CD4-positive, alpha-beta T cell treated with Interleukin-17A for 4 hours (primary cell): Measurements from ENCODE around the gene AFF1.

Source experiments
- DNase-seq: peaks from one replicate; pipeline ENCODE4 v3.0.0-alpha.2; 2020; ENCODE audit warnings: mixed read lengths

AFF1 gene

DNA sequence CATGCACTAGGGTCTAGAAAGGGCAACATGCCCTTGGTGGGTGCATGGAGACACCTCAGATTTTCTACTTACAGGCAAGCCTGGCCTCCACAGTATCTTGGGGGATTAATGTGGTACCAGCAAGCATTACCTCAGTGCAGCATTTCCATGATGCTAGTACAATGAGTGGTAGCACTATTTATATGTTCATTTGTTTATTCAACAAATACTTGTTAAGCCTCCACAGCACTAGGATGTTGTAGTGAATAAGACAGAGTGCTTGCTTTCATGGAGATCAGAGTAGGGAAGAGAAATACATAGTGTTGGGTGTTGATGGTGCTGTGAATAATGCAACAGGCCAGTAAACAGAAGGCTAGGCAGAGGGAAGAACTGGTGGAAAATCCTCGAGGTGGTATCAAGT lies 152.2 kb downstream of the AFF1 start:
- no peak for DNase-seq

DNA sequence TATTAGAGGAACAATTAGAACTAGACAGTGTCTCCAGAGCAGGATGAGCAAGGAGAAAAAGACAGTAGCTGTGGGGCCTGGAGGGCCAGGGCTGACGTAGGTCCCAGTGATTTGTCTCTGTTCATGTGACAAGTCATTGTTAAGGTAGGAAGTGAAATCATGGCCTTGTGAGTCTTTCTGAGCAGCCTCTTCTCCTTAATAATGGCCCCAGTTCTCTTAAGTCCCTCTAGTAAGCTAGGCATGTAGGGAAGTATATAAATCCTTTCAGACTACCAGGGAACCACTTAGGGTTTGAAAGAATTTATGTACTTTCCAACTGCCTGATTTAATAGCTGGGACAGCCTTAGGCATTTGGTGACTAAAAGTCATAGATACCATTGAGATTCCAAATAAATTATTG lies 152.6 kb downstream of the AFF1 start:
- no peak for DNase-seq

DNA sequence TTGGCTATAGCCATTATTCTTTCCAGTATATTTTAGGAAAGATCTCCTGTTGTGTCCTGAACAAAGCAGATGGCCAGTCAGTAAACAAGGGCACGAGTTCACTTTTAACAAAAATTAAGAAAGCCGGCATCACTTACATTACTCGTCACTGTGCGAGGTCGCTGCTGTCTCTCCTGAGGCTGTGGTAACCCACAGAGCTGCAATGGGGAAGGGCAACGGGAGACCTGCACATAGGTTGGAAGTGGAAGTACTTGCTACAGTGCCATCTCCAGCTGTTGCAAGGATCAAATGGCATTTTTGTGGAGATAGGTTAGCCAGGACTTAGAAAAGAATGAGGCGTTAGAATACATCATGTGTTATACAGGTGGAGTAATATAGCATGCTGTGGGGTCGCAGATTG lies 153.4 kb downstream of the AFF1 start:
- DNase-seq, result no peak

DNA sequence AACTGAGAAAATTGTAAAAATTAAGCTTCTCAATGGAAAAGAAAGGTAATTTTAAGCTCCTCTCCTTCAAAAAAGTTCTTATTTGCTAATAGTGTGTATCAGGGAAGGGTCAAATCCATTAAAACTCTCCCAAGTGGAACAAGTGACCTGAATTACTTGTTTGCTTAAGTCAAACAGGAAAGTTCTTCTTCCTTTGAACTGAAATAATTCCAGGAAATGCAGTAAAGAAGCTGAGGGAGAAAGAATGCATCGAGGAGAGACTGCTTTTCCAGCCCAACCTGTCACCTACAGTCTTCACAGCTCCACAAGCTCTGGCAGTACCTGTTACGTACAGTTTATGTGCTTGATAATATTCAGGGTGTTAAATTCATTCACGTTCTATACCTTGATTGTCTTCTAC lies 154.6 kb downstream of the AFF1 start:
- no peak for DNase-seq

GRCh38 chr4:87090305-87090704 lies 155.5 kb downstream of the AFF1 start:
- no peak for DNase-seq

GRCh38 chr4:87092389-87093141 lies 157.8 kb downstream of the AFF1 start:
- no peak for DNase-seq

- DNase-seq, result peak; percentile 58
These were observed 158.8 kb downstream of the AFF1 start for GRCh38 chr4:87093443-87094123.

- DNase-seq, result no peak
These were observed 162.3 kb downstream of the AFF1 start for GRCh38 chr4:87097075-87097474.

DNA sequence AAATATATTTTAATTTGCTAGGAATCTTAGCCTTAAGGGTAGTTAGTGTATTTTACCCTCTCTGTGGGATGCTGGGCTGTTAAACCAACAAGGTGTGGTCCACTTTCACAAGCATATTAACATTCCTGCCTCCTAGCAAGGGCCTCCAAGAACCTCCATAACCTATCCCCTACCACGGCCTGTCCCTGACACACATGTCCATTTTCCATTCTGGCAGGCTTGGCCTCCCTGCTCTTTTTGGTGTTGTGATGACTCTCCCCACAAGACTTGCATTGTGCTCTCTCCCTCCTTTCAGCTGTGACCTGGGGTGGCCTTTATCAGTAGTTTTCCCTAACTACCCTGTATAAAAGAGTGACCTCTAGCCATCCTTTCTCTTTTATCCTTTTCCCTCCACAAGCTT lies 165.4 kb downstream of the AFF1 start:
- DNase-seq, result no peak

GRCh38 chr4:87101543-87102199 lies 166.9 kb downstream of the AFF1 start:
- DNase-seq, result peak; percentile 15

DNA sequence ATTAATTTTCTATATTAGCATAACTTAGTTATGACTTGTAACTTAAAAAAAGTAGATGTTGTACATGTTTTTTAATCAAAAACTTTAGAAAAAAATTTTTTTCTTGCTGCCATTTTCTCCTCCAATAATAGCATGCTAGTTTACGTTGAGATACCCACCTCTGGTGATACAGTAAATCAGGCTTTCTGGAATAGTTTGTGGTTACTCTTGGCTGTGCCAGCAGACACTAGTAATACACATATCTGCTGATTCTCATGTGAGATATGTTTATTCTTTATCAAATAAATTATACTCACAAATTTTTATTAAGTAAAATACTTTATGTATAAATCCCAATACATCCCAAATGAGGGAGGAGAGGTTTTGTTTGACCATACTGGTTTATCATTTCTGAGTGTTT lies 168.3 kb downstream of the AFF1 start:
- no peak for DNase-seq

DNA sequence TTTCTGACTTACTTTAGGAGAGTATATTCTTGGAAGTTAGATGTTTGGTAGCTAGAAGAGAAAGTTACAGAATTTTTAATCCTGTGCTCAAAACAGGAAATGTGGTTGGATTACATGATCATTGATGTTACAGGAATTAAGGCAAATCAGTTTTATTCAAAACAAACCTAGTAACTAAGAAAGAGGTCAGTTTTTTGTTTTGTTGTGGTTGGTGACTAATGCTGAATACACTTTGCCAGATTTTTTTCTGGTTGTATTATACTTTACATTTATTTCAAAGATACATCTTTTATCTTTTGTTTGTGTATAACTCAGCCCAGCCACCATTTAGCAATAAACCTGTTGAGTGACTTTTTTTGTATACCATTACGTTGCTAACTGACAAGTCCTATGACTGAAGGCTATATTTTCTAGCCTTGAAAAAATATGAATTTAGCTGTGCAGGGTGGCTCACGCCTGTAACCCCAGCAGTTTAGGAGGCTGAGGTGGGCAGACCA lies 168.9 kb downstream of the AFF1 start:
- DNase-seq, result peak; percentile 21

DNA sequence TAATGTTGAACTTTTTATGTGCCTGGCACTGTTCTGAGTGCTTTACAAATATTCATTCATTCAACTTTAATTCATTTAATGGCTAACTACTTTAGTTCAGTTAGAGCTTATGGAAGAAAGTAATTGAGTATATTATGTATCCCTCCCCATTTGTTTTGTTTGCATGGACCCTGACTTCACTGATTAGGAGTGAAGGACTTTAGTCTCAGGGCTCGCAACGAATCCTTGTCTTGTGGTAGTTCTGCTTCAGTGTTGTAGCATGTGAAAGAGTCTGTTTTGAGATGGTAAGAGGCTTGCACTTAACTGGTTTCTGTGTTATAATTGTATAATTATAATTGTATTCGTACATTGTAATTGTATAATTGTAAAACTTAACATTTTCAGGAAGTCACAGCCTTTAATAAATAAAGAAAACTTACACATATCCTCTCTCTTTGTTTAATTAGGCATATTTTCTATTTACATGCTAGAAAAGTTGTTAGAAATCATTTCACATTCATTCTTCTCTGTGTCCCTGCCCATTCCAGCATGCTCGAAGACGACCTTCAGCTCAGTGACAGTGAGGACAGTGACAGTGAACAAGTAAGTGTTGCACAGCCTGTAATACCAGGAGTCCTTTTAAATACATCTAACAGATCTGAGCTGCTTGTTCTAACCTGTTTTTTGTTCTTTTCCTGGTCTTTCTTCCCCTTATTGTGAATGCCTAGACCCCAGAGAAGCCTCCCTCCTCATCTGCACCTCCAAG lies 170.5 kb downstream of the AFF1 start:
- DNase-seq, result no peak

DNA sequence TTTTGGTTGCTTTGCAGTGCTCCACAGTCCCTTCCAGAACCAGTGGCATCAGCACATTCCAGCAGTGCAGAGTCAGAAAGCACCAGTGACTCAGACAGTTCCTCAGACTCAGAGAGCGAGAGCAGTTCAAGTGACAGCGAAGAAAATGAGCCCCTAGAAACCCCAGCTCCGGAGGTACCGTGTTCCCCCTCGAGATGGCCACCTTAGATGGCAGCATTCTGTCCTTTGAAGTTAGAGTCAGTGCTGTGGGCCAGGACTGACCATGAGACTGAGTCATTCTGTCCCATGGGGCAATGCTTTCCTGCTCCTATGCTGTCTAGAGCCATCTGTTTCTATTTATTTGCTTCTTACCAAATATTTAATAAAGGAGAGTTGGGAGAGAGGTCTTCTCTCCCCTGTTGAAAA lies 173.3 kb downstream of the AFF1 start:
- DNase-seq, result no peak

GRCh38 chr4:87109121-87109520 lies 174.3 kb downstream of the AFF1 start:
- DNase-seq, result no peak

DNA sequence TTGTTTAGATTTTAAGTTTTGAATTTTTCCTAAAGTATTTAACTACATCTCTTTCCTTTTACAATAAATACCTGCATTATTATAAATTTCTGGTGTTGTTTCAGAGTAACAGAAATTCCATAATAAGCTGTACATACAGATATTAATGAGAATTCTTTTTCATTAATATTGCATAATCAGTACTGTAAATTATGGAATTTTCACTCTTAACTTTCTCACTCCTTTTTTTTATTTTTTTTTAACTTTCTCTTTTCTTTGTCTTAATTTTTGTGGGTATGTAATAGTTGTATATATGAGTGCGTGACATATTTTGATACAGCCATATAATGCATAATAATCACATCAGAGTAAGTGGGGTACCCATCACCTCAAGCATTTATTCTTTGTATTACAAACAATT lies 175.1 kb downstream of the AFF1 start:
- DNase-seq, result no peak

GRCh38 chr4:87112063-87112462 lies 177.3 kb downstream of the AFF1 start:
- no peak for DNase-seq

DNA sequence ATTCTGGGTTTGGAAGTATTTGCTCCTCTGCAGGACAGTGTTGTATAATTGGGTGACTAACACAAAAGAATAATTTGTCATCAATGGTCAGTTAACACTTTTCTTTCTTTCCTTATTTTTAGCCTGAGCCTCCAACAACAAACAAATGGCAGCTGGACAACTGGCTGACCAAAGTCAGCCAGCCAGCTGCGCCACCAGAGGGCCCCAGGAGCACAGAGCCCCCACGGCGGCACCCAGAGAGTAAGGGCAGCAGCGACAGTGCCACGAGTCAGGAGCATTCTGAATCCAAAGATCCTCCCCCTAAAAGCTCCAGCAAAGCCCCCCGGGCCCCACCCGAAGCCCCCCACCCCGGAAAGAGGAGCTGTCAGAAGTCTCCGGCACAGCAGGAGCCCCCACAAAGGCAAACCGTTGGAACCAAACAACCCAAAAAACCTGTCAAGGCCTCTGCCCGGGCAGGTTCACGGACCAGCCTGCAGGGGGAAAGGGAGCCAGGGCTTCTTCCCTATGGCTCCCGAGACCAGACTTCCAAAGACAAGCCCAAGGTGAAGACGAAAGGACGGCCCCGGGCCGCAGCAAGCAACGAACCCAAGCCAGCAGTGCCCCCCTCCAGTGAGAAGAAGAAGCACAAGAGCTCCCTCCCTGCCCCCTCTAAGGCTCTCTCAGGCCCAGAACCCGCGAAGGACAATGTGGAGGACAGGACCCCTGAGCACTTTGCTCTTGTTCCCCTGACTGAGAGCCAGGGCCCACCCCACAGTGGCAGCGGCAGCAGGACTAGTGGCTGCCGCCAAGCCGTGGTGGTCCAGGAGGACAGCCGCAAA lies 179.6 kb downstream of the AFF1 start:
- no peak for DNase-seq

DNA sequence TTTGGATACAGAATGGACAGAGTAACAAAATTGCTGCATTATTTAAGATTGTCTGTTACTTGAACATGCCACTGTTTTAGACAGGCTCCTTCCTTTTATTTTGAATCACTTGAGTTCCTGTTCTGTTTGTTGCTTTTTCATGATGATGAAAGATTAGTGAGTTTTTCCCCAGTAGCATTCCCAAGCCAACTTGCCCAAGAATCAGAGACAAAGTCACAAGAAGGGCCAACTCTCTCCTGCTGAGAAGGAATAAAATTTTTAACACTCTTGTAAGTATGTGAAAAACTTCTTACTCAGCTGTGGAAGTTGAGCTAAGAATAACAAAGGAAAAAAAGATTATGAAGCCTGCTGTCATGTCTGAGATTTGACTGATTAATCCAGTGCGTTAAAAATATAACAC lies 181.4 kb downstream of the AFF1 start:
- no peak for DNase-seq

GRCh38 chr4:87117051-87117731 lies 182.4 kb downstream of the AFF1 start:
- no peak for DNase-seq

DNA sequence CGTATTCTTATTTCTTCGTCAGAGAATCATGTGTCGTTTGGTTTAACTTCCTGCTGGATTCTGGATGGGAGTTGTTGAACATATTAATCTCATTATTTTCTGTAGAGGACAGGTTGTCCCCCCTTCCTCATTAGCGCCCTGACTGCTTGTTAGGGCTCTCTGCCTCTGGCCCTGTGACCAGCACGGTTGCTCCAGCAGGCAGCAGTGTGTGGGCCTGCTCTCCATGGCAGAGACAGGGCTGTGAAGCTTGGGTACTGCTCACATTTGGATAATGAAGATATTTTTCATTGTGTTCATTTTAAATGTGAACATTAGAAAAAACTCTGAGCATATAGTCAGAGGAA lies 182.9 kb downstream of the AFF1 start:
- DNase-seq, result no peak

GRCh38 chr4:87118421-87118820 lies 183.6 kb downstream of the AFF1 start:
- DNase-seq, result no peak
